ENCODE data around the gene MYCBP.

GRCh38 chr1:38827318-38827717, 45.8 kb downstream of the MYCBP start:
- TF ChIP-seq ZNF501 (tag by site-specific recombination; IDR thresholded peaks at IDR 0.05) = no peak
- TF ChIP-seq KLF10 (tag by site-specific recombination; IDR thresholded peaks at IDR 0.05) = no peak
- TF ChIP-seq YY1 (tag by site-specific recombination; IDR thresholded peaks at IDR 0.05) = no peak
- TF ChIP-seq CTCF (tag by site-specific recombination; IDR thresholded peaks at IDR 0.05) = no peak
- TF ChIP-seq ZSCAN23 (tag by site-specific recombination; IDR thresholded peaks at IDR 0.05) = no peak
